ENCODE measurements around the gene PLEKHA1. TPM values are rescaled to one million over a fixed set of nuclear protein-coding genes. Genes with fewer than 3 reads are reported as not detected.
A peak's percentile ranks its signal among the peaks of the same experiment; 100 is the strongest.

Gene PLEKHA1
- total RNA-seq, 1 donor from 2014 or later: 64.5 TPM

DNA sequence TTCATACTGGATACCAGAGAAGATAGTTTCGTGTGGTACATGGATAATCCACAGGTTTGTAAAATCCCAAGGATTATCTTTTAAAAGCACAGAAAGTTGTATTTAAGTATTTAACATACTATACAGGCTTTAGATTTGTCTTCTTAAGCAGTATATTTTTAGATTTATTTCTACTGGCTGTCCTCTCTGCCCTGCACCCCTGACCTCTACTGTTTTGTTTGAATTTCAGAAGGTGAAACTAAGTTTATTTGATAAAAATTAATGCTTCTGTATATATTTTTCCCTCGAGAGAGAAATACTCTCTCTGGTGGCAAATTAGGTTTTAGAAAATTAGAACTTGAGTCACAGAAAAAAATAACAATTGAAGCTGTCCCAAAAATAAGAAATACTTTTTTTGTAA, 18.8 kb downstream of the PLEKHA1 start:
- DNase-seq (ENCODE audit: low spot score): no peak
- Mint-ChIP-seq H3K4me3 (ENCODE audit: unreplicated experiment) (no peak overlapping the region), H3K27me3 (ENCODE audit: low read depth) (no peaks in the 10 kb centered on the region), H3K4me1 (ENCODE audit: low read depth) (peaks cover 39% of the 10 kb centered on the region), H3K9me3 (ENCODE audit: low read depth) (no peaks in the 10 kb centered on the region), H3K36me3 (ENCODE audit: low read depth) (peaks cover 13% of the 10 kb centered on the region), H3K27ac (ENCODE audit: unreplicated experiment) (peak overlapping the region; percentile 6)
- TF ChIP-seq, protein P1, sequence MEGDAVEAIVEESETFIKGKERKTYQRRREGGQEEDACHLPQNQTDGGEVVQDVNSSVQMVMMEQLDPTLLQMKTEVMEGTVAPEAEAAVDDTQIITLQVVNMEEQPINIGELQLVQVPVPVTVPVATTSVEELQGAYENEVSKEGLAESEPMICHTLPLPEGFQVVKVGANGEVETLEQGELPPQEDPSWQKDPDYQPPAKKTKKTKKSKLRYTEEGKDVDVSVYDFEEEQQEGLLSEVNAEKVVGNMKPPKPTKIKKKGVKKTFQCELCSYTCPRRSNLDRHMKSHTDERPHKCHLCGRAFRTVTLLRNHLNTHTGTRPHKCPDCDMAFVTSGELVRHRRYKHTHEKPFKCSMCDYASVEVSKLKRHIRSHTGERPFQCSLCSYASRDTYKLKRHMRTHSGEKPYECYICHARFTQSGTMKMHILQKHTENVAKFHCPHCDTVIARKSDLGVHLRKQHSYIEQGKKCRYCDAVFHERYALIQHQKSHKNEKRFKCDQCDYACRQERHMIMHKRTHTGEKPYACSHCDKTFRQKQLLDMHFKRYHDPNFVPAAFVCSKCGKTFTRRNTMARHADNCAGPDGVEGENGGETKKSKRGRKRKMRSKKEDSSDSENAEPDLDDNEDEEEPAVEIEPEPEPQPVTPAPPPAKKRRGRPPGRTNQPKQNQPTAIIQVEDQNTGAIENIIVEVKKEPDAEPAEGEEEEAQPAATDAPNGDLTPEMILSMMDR (IDR thresholded peaks at IDR 0.05): no peak

GRCh38 chr10:122402548-122403131, 28.1 kb downstream of the PLEKHA1 start:
- H3K36me3 Mint-ChIP-seq (ENCODE audit: low read depth): peaks cover 12% of the 10 kb centered on the region
- no peak for DNase-seq (ENCODE audit: low spot score)
- H3K27me3 Mint-ChIP-seq (ENCODE audit: low read depth): no peaks in the 10 kb centered on the region
- no peaks in the 10 kb centered on the region for H3K9me3 Mint-ChIP-seq (ENCODE audit: low read depth)
- TF ChIP-seq, protein P1 (IDR thresholded peaks at IDR 0.05): no peak
- no peak overlapping the region for H3K4me3 Mint-ChIP-seq (ENCODE audit: unreplicated experiment)
- no peak overlapping the region for H3K27ac Mint-ChIP-seq (ENCODE audit: unreplicated experiment)
- peaks cover 11% of the 10 kb centered on the region for H3K4me1 Mint-ChIP-seq (ENCODE audit: low read depth)

DNA sequence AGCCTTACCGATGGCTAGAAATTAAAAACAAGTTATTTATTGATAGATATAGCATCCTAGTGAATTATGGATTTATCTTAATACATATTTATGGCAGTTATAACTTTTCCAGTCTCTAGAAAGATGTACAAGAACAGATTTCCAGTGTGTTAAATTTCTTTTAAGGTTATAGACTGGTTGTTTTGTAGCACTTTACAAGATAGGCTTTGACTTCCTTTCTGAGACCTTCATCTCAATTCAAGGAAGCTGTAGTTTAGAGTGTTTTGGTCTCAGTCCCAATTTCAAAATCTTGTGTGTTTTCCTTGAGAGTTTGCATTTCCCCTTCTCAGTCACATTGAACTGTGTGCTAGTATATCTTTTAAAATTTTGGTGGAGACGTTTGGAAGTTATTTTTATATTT, 30.1 kb downstream of the PLEKHA1 start:
- TF ChIP-seq, protein P1 (IDR thresholded peaks at IDR 0.05): no peak
- H3K9me3 Mint-ChIP-seq (ENCODE audit: low read depth): no peaks in the 10 kb centered on the region
- no peaks in the 10 kb centered on the region for H3K27me3 Mint-ChIP-seq (ENCODE audit: low read depth)
- H3K27ac Mint-ChIP-seq (ENCODE audit: unreplicated experiment): no peak overlapping the region
- no peak overlapping the region for H3K4me3 Mint-ChIP-seq (ENCODE audit: unreplicated experiment)
- H3K4me1 Mint-ChIP-seq (ENCODE audit: low read depth): peaks cover 11% of the 10 kb centered on the region
- H3K36me3 Mint-ChIP-seq (ENCODE audit: low read depth): peaks cover 13% of the 10 kb centered on the region
- DNase-seq (ENCODE audit: low spot score): no peak

- Mint-ChIP-seq H3K9me3 (ENCODE audit: low read depth) (no peaks in the 10 kb centered on the region), H3K4me3 (ENCODE audit: unreplicated experiment) (no peak overlapping the region), H3K27ac (ENCODE audit: unreplicated experiment) (peak overlapping the region; percentile 20), H3K4me1 (ENCODE audit: low read depth) (peaks cover 11% of the 10 kb centered on the region), H3K36me3 (ENCODE audit: low read depth) (peaks cover 11% of the 10 kb centered on the region), H3K27me3 (ENCODE audit: low read depth) (no peaks in the 10 kb centered on the region)
- DNase-seq (ENCODE audit: low spot score): no peak
- TF ChIP-seq, protein P1 (IDR thresholded peaks at IDR 0.05): no peak
Measured at GRCh38 chr10:122407375-122408125, 33.0 kb downstream of the PLEKHA1 start.

- Mint-ChIP-seq H3K27me3 (ENCODE audit: low read depth) (no peaks in the 10 kb centered on the region), H3K27ac (ENCODE audit: unreplicated experiment) (no peak overlapping the region), H3K4me1 (ENCODE audit: low read depth) (peaks cover 26% of the 10 kb centered on the region), H3K9me3 (ENCODE audit: low read depth) (no peaks in the 10 kb centered on the region), H3K36me3 (ENCODE audit: low read depth) (peaks cover 20% of the 10 kb centered on the region), H3K4me3 (ENCODE audit: unreplicated experiment) (no peak overlapping the region)
- no peak for DNase-seq (ENCODE audit: low spot score)
- TF ChIP-seq, protein P1 (IDR thresholded peaks at IDR 0.05): no peak
Measured at GRCh38 chr10:122413327-122413726, 38.8 kb downstream of the PLEKHA1 start.
